HG03342 (cell line): ENCODE measurements around the gene INTS15.

Source experiments
- ATAC-seq: cut with Tn5 transposase; IDR thresholded peaks from one replicate; pipeline ENCODE4 v1.9.1; 2021; ENCODE audit warnings: mild to moderate bottlenecking, moderate library complexity; ENCODE audit not compliant: unreplicated experiment

The INTS15 gene

DNA sequence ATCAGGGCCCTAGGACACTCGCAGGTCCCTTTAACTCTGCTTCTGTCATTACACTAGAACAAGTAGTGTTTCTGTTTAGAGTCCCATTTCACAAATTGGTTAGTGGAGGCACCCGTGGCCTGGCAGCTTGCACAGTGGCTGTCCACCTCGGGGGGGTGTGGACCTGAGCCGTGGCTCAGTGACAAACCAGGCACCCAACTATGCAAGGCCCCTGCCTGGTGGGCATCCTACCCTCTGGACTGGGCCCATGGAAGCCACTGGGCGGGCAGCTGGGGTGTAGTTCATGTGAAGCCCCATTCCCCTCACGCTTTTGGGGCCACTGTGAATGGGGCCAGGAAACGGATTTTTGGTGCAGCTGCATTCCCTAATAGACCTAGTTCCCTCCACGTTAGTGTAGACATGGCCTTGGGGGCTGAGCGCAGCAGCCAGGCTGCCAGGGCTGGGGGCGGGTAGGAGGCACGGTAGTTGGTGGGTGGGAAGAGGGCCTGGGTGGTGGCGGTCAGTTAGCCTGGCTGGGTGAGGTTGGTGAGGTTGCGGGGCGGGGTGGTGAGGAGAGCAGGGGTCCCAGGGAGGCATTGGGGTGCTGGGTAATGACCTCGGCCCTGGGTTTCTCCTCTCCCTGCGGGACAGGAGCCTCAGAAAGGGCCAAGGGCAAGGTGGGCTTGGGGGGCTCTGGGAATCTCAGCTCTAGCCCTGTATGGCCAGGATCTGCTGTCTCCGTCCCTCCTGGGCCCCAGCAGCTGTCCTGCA, 66.0 kb downstream of the INTS15 start:
- no peak for ATAC-seq

DNA sequence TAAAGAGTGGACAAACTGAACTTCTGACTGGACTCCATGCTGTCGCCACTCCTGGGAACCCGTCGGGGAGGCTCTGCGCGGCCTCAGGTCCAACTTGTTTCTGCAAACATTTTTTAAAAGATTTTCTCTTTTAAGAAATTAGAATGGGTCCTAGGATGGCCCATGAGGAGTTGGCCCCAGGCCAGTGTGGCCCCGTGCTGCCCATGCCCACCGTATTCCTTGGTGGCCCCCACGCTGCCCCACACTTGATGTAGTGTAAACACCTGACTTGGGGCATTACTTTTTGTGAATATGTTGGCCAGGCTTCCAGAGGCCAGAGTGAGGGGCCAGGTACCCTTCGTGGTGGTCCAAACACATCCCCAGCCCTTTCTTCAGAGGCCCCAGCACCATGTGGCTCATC, 66.6 kb downstream of the INTS15 start:
- no peak for ATAC-seq
